ENCODE measurements around the gene HHAT.

GRCh38 chr1:210715072-210715471 lies 386.4 kb downstream of the HHAT start:
- TF ChIP-seq CTCF (IDR thresholded peaks at IDR 0.05; ENCODE audit: low read length) (no peak), EZH2 (optimal IDR thresholded peaks at IDR 0.05; ENCODE audit: low read depth, low read length) (no peak)

Data from MM.1S (cell line).